Lung microvascular endothelial cell (primary cell): ENCODE measurements around the gene IER3. TPM values are rescaled to one million over a fixed set of nuclear protein-coding genes. Genes with fewer than 3 reads are reported as not detected.
A peak's percentile ranks its signal among the peaks of the same experiment; 100 is the strongest.
"Not testable (repeated sequence)": the region's sequence is repeated elsewhere in the genome, so short reads cannot be mapped to it uniquely, and the experiment has no call there.

Experiments
- DNase-seq, 2 donors: peaks; one replicate each; pipeline versions ENCODE4 v3.0.0 to v3.0.0-alpha.2; 2010; ENCODE audit warnings: low read depth in 2 of 2
- total RNA-seq: library from RNA; depleted of rRNA; stranded (reverse); fragments of >200 nt; gene quantifications from 2 replicates; pipeline ENCODE4 v1.2.1, GENCODE V29; 2014

The IER3 gene
- total RNA-seq, 1 donor from 2014 or later = 148 TPM

GRCh38 chr6:30724906-30725667, 19.3 kb downstream of the IER3 start:
- DNase-seq = no peak

GRCh38 chr6:30723843-30724741, 20.3 kb downstream of the IER3 start:
- not testable (repeated sequence) for DNase-seq

- DNase-seq = not testable (repeated sequence)
These were observed 21.0 kb downstream of the IER3 start for GRCh38 chr6:30723159-30723842.

- peak; percentile 80 to 87 for DNase-seq
These were observed 21.9 kb downstream of the IER3 start for GRCh38 chr6:30722280-30723112.

- not testable (repeated sequence) for DNase-seq
These were observed 22.4 kb downstream of the IER3 start for GRCh38 chr6:30722025-30722279.

- peak; percentile 94 to 96 for DNase-seq
These were observed 22.9 kb downstream of the IER3 start for GRCh38 chr6:30721198-30722024.

GRCh38 chr6:30720738-30721197, 23.6 kb downstream of the IER3 start:
- DNase-seq = peak; percentile 68 to 77

GRCh38 chr6:30719791-30720737, 24.3 kb downstream of the IER3 start, which contains the start of gene TUBB:
TSS of gene TUBB (plus strand) at chr6:30720352. CDS start at chr6:30720507, 155 bp downstream.
- DNase-seq = peak; percentile 98

- DNase-seq = no peak
These were observed 25.0 kb downstream of the IER3 start for GRCh38 chr6:30719356-30719755.

GRCh38 chr6:30717845-30718720, 26.3 kb downstream of the IER3 start:
- not testable (repeated sequence) for DNase-seq

GRCh38 chr6:30717129-30717844, 27.1 kb downstream of the IER3 start, which contains the start of gene MDC1:
TSS of gene MDC1 (minus strand) at chr6:30717281. CDS start at chr6:30715175, 2,106 bp downstream.
- DNase-seq = peak; percentile 100

- DNase-seq = no peak
These were observed 27.5 kb downstream of the IER3 start for GRCh38 chr6:30716879-30717128.

GRCh38 chr6:30714263-30714662, 30.1 kb downstream of the IER3 start:
- no peak for DNase-seq

- no peak for DNase-seq
These were observed 31.9 kb downstream of the IER3 start for GRCh38 chr6:30712441-30712945.

- no peak for DNase-seq
These were observed 32.5 kb downstream of the IER3 start for GRCh38 chr6:30711758-30712380.

- DNase-seq = no peak
These were observed 35.1 kb downstream of the IER3 start for GRCh38 chr6:30709101-30709868.
